ENCODE results near the gene PKN3. TPM values are rescaled to one million over a fixed set of nuclear protein-coding genes. Genes with fewer than 3 reads are reported as not detected.

PKN3 gene
- total and polyA plus RNA-seq, 2 donors: 2.4 to 9.5 TPM

GRCh38 chr9:128729302-128729701 lies 27.0 kb downstream of the PKN3 start:
- H3K4me3 ChIP-seq (ENCODE audit: low read depth, low read length): no peak overlapping the region
- no peak overlapping the region for H3K27ac ChIP-seq (ENCODE audit: low read depth)
- no peak for DNase-seq (ENCODE audit: extremely low spot score)
- no peaks in the 10 kb centered on the region for H3K4me1 ChIP-seq (ENCODE audit: insufficient read depth)
- WGBS: 71% methylated on average over 5 of the region's 5 CpGs
- H3K36me3 ChIP-seq (ENCODE audit: insufficient read depth): no peaks in the 10 kb centered on the region

GRCh38 chr9:128729766-128730517 lies 27.6 kb downstream of the PKN3 start:
- DNase-seq (ENCODE audit: extremely low spot score): no peak

DNA sequence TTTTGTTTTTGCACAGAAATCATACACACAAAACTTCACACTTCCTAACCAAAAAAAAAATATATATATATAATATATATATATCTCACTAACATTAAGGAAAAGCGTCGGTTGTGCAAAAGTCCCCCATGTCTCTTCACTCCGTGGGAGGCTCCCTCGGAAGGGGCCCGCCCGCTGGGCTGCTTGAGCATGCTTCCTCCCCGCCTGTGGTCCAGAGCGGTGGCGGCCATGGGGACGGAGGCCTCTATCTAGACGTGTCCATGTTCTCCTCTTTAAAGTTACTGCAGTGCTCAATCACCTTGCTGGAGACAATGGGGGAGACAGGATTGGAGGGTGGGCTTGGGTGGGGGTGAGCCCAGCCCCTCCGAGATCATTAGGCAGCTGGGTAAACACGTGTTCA lies 28.8 kb downstream of the PKN3 start:
- no peak overlapping the region for H3K27ac ChIP-seq (ENCODE audit: low read depth)
- DNase-seq (ENCODE audit: extremely low spot score): no peak
- H3K36me3 ChIP-seq (ENCODE audit: insufficient read depth): no peaks in the 10 kb centered on the region
- no peak overlapping the region for H3K4me3 ChIP-seq (ENCODE audit: low read depth, low read length)
- no peaks in the 10 kb centered on the region for H3K4me1 ChIP-seq (ENCODE audit: insufficient read depth)
- 86% methylated on average over 13 of the region's 13 CpGs for WGBS

More at GRCh38 chr9:128729766-128730517, 27.6 kb downstream of the PKN3 start:
- H3K4me3 ChIP-seq (ENCODE audit: low read depth, low read length): no peak overlapping the region
- H3K4me1 ChIP-seq (ENCODE audit: insufficient read depth): no peaks in the 10 kb centered on the region
- H3K36me3 ChIP-seq (ENCODE audit: insufficient read depth): no peaks in the 10 kb centered on the region
- 89% methylated on average over 27 of the region's 27 CpGs for WGBS
- H3K27ac ChIP-seq (ENCODE audit: low read depth): no peak overlapping the region

- Histone ChIP-seq H3K36me3 (ENCODE audit: insufficient read depth) (no peaks in the 10 kb centered on the region), H3K4me3 (ENCODE audit: low read depth, low read length) (no peak overlapping the region), H3K27ac (ENCODE audit: low read depth) (no peak overlapping the region), H3K4me1 (ENCODE audit: insufficient read depth) (no peaks in the 10 kb centered on the region)
- DNase-seq (ENCODE audit: extremely low spot score): no peak
- 86% methylated on average over 9 of the region's 9 CpGs for WGBS
Measured at GRCh38 chr9:128731691-128732090, 29.4 kb downstream of the PKN3 start.

DNA sequence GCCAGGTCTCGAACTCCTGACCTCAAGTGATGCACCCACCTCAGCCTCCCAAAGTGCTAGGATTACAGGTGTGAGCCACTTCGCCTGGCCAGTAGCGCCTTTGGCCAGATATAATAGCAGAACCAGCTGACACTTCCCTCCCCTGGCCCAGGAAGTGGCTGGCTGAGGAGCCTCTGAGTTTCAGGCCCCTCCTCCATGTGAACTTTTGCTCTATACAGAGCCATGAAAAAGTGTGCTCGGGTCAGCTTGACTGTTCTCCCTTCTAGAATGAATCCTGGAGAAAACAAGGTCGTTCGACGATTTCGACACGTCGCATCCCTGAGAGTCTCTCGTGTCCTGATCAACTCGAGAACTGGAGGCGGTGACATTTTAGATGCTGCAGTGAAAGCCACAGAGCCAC lies 30.3 kb downstream of the PKN3 start:
- no peak for DNase-seq (ENCODE audit: extremely low spot score)
- no peak overlapping the region for H3K4me3 ChIP-seq (ENCODE audit: low read depth, low read length)
- no peaks in the 10 kb centered on the region for H3K36me3 ChIP-seq (ENCODE audit: insufficient read depth)
- no peaks in the 10 kb centered on the region for H3K4me1 ChIP-seq (ENCODE audit: insufficient read depth)
- 90% methylated on average over 13 of the region's 13 CpGs for WGBS
- no peak overlapping the region for H3K27ac ChIP-seq (ENCODE audit: low read depth)

DNA sequence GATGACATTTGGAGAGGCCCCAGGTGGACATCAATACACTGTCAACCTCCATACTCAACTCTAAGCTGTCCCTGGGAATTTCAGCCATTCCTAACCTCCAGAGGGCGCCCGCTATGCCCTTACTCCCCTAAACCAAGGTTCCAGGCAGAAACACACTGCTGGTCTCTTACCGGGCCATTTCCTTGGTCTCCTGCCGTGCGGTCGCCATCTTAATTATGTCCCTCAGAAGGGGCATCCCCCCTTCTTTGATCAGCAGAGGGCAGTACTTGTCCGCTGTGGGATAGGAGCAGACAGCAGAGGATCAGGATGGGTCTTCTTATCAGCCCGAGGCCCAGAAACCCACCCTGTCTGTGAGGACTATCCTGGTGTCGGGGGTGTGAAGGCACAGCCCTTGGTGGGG lies 31.0 kb downstream of the PKN3 start:
- peak; percentile 6 for DNase-seq (ENCODE audit: extremely low spot score)
- H3K36me3 ChIP-seq (ENCODE audit: insufficient read depth): no peaks in the 10 kb centered on the region
- 29% methylated on average over 9 of the region's 9 CpGs for WGBS

GRCh38 chr9:128735373-128735772 lies 33.1 kb downstream of the PKN3 start:
- H3K36me3 ChIP-seq (ENCODE audit: insufficient read depth): no peaks in the 10 kb centered on the region
- 80% methylated on average over 2 of the region's 2 CpGs for WGBS

More for the DNA sequence above, 31.0 kb downstream of the PKN3 start:
- Histone ChIP-seq H3K4me3 (ENCODE audit: low read depth, low read length) (no peak overlapping the region), H3K27ac (ENCODE audit: low read depth) (no peak overlapping the region), H3K4me1 (ENCODE audit: insufficient read depth) (no peaks in the 10 kb centered on the region)

DNA sequence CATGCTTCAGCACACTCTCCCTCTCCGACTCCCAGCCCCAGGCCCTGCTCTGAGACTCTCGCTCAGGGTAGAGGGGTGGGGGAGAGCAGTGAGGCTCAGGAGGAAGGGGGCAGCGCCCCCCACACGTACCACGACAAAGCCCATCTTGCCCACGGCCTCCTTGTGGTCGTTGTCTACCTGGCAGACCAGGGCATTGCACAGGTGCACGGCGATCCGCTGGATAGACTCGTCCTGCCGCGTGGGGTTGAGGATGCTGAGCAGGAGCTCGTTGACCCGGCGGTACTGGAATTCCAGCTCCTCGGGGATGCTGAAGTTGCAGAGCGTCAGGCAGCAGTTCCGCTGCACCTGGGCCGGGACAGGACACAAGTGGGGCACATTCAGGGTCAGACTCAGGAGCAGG lies 40.1 kb downstream of the PKN3 start:
- no peak for DNase-seq (ENCODE audit: extremely low spot score)
- Histone ChIP-seq H3K27ac (ENCODE audit: low read depth) (no peak overlapping the region), H3K4me3 (ENCODE audit: low read depth, low read length) (no peak overlapping the region), H3K36me3 (ENCODE audit: insufficient read depth) (peaks cover 3% of the 10 kb centered on the region), H3K4me1 (ENCODE audit: insufficient read depth) (no peaks in the 10 kb centered on the region)
- WGBS: 85% methylated on average over 20 of the region's 20 CpGs

More at GRCh38 chr9:128735373-128735772, 33.1 kb downstream of the PKN3 start:
- Histone ChIP-seq H3K27ac (ENCODE audit: low read depth) (no peak overlapping the region), H3K4me1 (ENCODE audit: insufficient read depth) (no peaks in the 10 kb centered on the region), H3K4me3 (ENCODE audit: low read depth, low read length) (no peak overlapping the region)
- DNase-seq (ENCODE audit: extremely low spot score): no peak

DNA sequence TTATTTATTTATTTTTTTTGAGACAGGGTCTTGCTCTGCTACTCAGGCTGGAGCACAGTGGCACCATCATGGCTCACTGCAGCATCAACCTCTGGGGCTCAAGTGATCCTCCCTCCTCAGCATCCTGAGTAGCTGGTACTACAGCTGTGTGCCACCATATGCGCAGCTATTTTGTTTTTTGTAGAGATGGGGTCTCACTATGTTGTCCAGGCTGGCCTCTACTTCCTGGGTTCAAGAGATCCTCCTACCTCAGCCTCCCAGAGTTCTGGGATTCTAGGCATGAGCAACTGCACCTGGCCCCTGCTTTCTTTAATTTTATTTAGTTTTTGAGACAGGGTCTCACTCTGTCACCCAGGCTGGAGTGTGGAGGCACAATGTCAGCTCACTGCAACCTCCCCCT lies 41.1 kb downstream of the PKN3 start:
- DNase-seq (ENCODE audit: extremely low spot score): no peak
- Histone ChIP-seq H3K36me3 (ENCODE audit: insufficient read depth) (peaks cover 3% of the 10 kb centered on the region), H3K27ac (ENCODE audit: low read depth) (no peak overlapping the region), H3K4me1 (ENCODE audit: insufficient read depth) (no peaks in the 10 kb centered on the region), H3K4me3 (ENCODE audit: low read depth, low read length) (no peak overlapping the region)
- 98% methylated on average over 1 of the region's 1 CpG for WGBS

GRCh38 chr9:128747241-128747640 lies 44.9 kb downstream of the PKN3 start:
- WGBS: 93% methylated on average over 1 of the region's 1 CpG

GRCh38 chr9:128750926-128751595 lies 48.8 kb downstream of the PKN3 start:
- Histone ChIP-seq H3K4me1 (ENCODE audit: insufficient read depth) (no peaks in the 10 kb centered on the region), H3K27ac (ENCODE audit: low read depth) (no peak overlapping the region), H3K36me3 (ENCODE audit: insufficient read depth) (peaks cover 10% of the 10 kb centered on the region), H3K4me3 (ENCODE audit: low read depth, low read length) (no peak overlapping the region)
- DNase-seq (ENCODE audit: extremely low spot score): no peak
- 95% methylated on average over 22 of the region's 22 CpGs for WGBS

More at GRCh38 chr9:128747241-128747640, 44.9 kb downstream of the PKN3 start:
- Histone ChIP-seq H3K27ac (ENCODE audit: low read depth) (no peak overlapping the region), H3K36me3 (ENCODE audit: insufficient read depth) (peaks cover 6% of the 10 kb centered on the region), H3K4me3 (ENCODE audit: low read depth, low read length) (no peak overlapping the region), H3K4me1 (ENCODE audit: insufficient read depth) (no peaks in the 10 kb centered on the region)
- no peak for DNase-seq (ENCODE audit: extremely low spot score)

DNA sequence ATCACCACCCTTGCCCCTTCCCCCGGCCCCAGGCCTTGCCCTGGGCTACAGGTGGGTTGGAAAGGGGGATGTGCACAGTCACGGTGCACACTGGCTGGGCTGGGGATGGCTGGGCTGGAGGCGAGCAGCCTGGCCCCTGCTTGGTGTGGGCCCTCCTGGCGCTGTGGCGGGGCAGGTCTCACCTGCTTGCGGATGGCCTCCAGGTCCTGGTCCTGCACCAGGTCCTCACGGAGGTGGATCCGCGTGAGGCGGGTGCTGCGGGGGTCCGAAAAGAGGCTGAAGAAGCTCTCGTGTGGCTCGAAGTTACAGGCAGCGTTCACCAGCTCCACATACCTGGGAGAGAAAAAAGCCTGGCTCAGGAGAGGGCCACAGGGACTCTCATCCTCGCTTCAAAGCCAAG lies 51.3 kb downstream of the PKN3 start:
- WGBS: 95% methylated on average over 16 of the region's 16 CpGs
- DNase-seq (ENCODE audit: extremely low spot score): no peak
- Histone ChIP-seq H3K27ac (ENCODE audit: low read depth) (no peak overlapping the region), H3K4me1 (ENCODE audit: insufficient read depth) (no peaks in the 10 kb centered on the region), H3K4me3 (ENCODE audit: low read depth, low read length) (no peak overlapping the region), H3K36me3 (ENCODE audit: insufficient read depth) (peaks cover 10% of the 10 kb centered on the region)

GRCh38 chr9:128757602-128758001 lies 55.3 kb downstream of the PKN3 start:
- 90% methylated on average over 6 of the region's 6 CpGs for WGBS
- DNase-seq (ENCODE audit: extremely low spot score): no peak
- Histone ChIP-seq H3K36me3 (ENCODE audit: insufficient read depth) (peaks cover 1% of the 10 kb centered on the region), H3K4me3 (ENCODE audit: low read depth, low read length) (no peak overlapping the region), H3K27ac (ENCODE audit: low read depth) (no peak overlapping the region), H3K4me1 (ENCODE audit: insufficient read depth) (no peaks in the 10 kb centered on the region)

Data from urinary bladder (tissue), 4 donors.